ENCODE measurements around the gene SMLR1. TPM values are rescaled to one million over a fixed set of nuclear protein-coding genes. Genes with fewer than 3 reads are reported as not detected.

SMLR1 gene
- total and polyA plus RNA-seq, 8 donors = 0.05 to 0.15 (median 0.12) TPM; not detected in 3

- no peak for TF ChIP-seq CTCF (IDR thresholded peaks at IDR 0.05)
- no peaks in the 10 kb centered on the region for H3K9me3 ChIP-seq
- H3K4me1 ChIP-seq = no peaks in the 10 kb centered on the region
- peak in 2 of 4 donors; percentile 14 to 29 for ATAC-seq
- no peak overlapping the region for H3K4me3 ChIP-seq
- no peaks in the 10 kb centered on the region for H3K27me3 ChIP-seq
- no peak overlapping the region for H3K27ac ChIP-seq
- no peak for DNase-seq
- FAIRE-seq = no peak
- H3K36me3 ChIP-seq = no peaks in the 10 kb centered on the region
- 23 to 27% methylated on average over 9 of the region's 9 CpGs for WGBS, 2 donors
- intact Hi-C loops (cut with DNase I) = no loop called here
Observed at GRCh38 chr6:130810307-130811030, 16.7 kb upstream of the SMLR1 start.

GRCh38 chr6:130811932-130812331 lies 15.3 kb upstream of the SMLR1 start:
- Histone ChIP-seq H3K4me1 (no peaks in the 10 kb centered on the region), H3K27me3 (no peaks in the 10 kb centered on the region), H3K36me3 (no peaks in the 10 kb centered on the region), H3K27ac (no peak overlapping the region), H3K4me3 (no peak overlapping the region), H3K9me3 (no peaks in the 10 kb centered on the region)
- ATAC-seq (no peak), FAIRE-seq (no peak), DNase-seq (no peak)
- no peak for TF ChIP-seq CTCF (IDR thresholded peaks at IDR 0.05)
- intact Hi-C loops (cut with DNase I) = no loop called here
- 86 to 91% methylated on average over 5 of the region's 5 CpGs for WGBS, 2 donors

- Histone ChIP-seq H3K9me3 (no peaks in the 10 kb centered on the region), H3K27me3 (no peaks in the 10 kb centered on the region), H3K4me1 (no peaks in the 10 kb centered on the region), H3K4me3 (no peak overlapping the region), H3K27ac (no peak overlapping the region), H3K36me3 (no peaks in the 10 kb centered on the region)
- FAIRE-seq (no peak), ATAC-seq (no peak), DNase-seq (no peak)
- 92 to 97% methylated on average over 3 of the region's 3 CpGs for WGBS, 2 donors
- intact Hi-C loops (cut with DNase I) = no loop called here
- no peak for TF ChIP-seq CTCF (IDR thresholded peaks at IDR 0.05)
Observed at GRCh38 chr6:130814506-130814905, 12.7 kb upstream of the SMLR1 start.

DNA sequence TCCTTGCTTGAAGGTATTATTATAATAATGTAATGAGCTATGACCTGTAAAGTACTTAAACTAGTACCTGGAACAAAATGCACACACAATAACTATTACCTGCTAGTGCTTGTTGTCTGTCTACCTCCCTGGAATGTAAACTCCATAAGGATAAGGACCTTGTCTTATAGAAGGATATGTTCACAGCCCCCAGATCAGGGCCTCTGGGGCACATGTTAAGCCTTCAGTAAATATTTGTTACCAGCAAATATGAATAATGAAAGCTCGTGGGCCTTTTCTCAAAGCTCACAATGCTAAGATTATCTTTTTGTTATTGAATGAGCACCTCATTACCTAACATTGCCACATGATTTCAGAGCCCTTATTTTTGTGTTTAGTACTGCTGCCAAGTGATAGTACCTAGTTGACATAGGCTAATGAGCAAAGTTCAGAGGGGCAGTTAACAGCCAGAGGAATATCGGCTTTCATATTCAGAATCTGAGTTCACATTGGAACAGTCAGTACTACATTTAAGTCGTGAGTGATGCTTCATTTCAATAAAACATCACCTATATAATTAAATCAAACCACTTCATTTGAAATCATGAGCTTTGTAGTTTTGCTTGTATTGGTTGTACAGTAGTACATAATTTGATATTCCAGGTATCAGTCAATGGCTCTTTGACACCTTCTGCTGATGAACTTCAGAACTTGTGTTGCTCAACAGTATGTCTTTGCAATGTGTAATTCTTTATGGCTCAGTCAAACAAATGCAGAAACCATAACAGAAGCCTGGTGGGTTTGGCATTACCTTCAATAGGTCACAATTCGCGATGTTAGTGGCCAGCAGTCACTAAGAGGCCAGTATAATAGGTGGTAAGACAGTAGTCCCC lies 11.8 kb upstream of the SMLR1 start:
- no peaks in the 10 kb centered on the region for H3K36me3 ChIP-seq
- H3K4me1 ChIP-seq = no peaks in the 10 kb centered on the region
- intact Hi-C loops (cut with DNase I) = no loop called here
- H3K4me3 ChIP-seq = no peak overlapping the region
- H3K27ac ChIP-seq = no peak overlapping the region
- DNase-seq (no peak), FAIRE-seq (no peak), ATAC-seq (peak in 1 of 4 donors; percentile 22)
- H3K27me3 ChIP-seq = no peaks in the 10 kb centered on the region
- WGBS, 2 donors = 48 to 52% methylated on average over 5 of the region's 5 CpGs
- TF ChIP-seq CTCF (IDR thresholded peaks at IDR 0.05) = no peak
- H3K9me3 ChIP-seq = no peaks in the 10 kb centered on the region
